Measurements from ENCODE around the gene RTN4RL2.
"Not testable (repeated sequence)": the region's sequence is repeated elsewhere in the genome, so short reads cannot be mapped to it uniquely, and the experiment has no call there.

RTN4RL2 gene

GRCh38 chr11:57444362-57445121, 15.8 kb upstream of the RTN4RL2 start:
- TF ChIP-seq ZFX (IDR thresholded peaks at IDR 0.05; ENCODE audit: borderline replicate concordance) (no peak), CTCF (IDR thresholded peaks at IDR 0.05) (no peak)
- no peak overlapping the region for H3K27ac ChIP-seq

GRCh38 chr11:57445122-57445394, 15.3 kb upstream of the RTN4RL2 start:
- not testable (repeated sequence) for H3K27ac ChIP-seq

- no peak overlapping the region for H3K27ac ChIP-seq
- TF ChIP-seq ZFX (IDR thresholded peaks at IDR 0.05; ENCODE audit: borderline replicate concordance) (no peak), CTCF (IDR thresholded peaks at IDR 0.05) (no peak)
These were observed 14.3 kb upstream of the RTN4RL2 start for GRCh38 chr11:57446055-57446454.

GRCh38 chr11:57453543-57454177, 6.7 kb upstream of the RTN4RL2 start:
- peak overlapping the region; percentile 75 for H3K27ac ChIP-seq
- TF ChIP-seq ZFX (IDR thresholded peaks at IDR 0.05; ENCODE audit: borderline replicate concordance) (no peak), CTCF (IDR thresholded peaks at IDR 0.05) (no peak)

- no peak for TF ChIP-seq ZFX (IDR thresholded peaks at IDR 0.05; ENCODE audit: borderline replicate concordance)
- TF ChIP-seq CTCF (IDR thresholded peaks at IDR 0.05), result peak; percentile 95
- no peak overlapping the region for H3K27ac ChIP-seq
These were observed 3.2 kb upstream of the RTN4RL2 start for GRCh38 chr11:57456960-57457642.

GRCh38 chr11:57457643-57458023, 2.7 kb upstream of the RTN4RL2 start:
- TF ChIP-seq CTCF (IDR thresholded peaks at IDR 0.05) (peak; percentile 63), ZFX (IDR thresholded peaks at IDR 0.05; ENCODE audit: borderline replicate concordance) (no peak)

GRCh38 chr11:57458060-57458409, 2.3 kb upstream of the RTN4RL2 start:
- H3K27ac ChIP-seq, result no peak overlapping the region
- TF ChIP-seq CTCF (IDR thresholded peaks at IDR 0.05), result no peak
- no peak for TF ChIP-seq ZFX (IDR thresholded peaks at IDR 0.05; ENCODE audit: borderline replicate concordance)

More at GRCh38 chr11:57457643-57458023, 2.7 kb upstream of the RTN4RL2 start:
- H3K27ac ChIP-seq, result no peak overlapping the region

Measured in 22Rv1 (cell line).